Measurements from ENCODE around the gene KRTAP10-7. TPM values are rescaled to one million over a fixed set of nuclear protein-coding genes. Genes with fewer than 3 reads are reported as not detected.
"Not testable (repeated sequence)": the region's sequence is repeated elsewhere in the genome, so short reads cannot be mapped to it uniquely, and the experiment has no call there.

Gene KRTAP10-7
- total RNA-seq, 1 donor from 2014 or later, result not detected

DNA sequence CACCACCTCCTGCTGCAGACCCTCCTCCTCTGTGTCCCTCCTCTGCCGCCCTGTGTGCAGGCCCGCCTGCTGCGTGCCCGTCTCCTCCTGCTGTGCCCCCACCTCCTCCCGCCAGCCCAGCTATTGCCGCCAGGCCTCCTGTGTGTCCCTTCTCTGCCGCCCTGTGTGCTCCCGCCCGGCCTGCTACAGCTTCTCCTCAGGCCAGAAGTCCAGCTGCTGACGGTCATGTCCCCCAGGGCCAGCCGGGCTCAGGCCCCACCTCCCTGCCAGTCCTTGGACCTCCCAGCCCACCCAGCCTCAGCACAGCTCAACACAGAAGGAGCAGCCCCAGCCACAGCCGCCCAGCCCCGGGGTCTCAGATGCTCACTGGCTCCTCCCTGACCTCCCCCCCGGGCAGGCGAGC, 27.4 kb downstream of the KRTAP10-7 start:
- peaks cover 0 to 16% (median 2%) of the 10 kb centered on the region in 3 donors for H3K9me3 ChIP-seq (ENCODE audit: control insufficient read depth in 3 of 3, low read length in 3 of 3)
- not testable (repeated sequence) for H3K4me1 ChIP-seq (ENCODE audit: control insufficient read depth in 3 of 3, insufficient read depth in 3 of 3, low read length in 3 of 3); H3K27ac ChIP-seq (ENCODE audit: low read depth, low read length)

DNA sequence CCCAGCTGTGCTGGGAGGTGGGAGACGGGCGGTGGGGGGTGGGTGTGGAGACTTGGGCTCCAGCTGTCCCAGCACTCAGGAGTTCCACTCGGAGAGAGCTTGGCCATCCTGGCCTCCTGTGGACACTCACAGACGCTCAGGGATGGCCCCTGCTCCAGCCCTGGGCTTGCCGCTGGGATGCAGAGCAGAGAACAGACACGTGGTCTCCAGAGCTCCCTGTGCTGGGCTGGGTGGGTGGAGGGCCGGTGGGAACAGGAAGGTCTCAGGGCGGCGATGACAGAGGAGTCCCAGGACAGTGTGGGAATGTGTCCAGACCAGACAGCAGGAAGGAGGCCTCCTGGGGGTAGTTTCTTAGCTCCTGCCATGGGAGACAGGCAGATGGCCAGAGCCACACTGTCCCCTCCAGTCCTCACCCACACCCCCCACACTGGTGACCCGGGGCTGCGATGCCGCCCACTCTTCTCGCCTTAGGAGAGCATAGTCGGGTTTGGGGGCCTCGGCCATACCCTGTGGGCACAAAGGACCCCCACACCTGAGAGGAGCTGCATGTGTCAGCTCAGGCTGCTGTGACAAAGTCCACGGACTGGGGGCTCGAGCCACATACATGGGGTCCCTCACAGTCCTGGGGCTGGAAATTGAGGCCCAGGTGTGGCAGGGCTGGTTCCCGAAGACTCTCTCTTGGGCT, 28.5 kb downstream of the KRTAP10-7 start:
- Histone ChIP-seq H3K27me3 (ENCODE audit: control insufficient read depth in 3 of 3, insufficient read depth in 3 of 3, low read length in 3 of 3) (peaks cover 8 to 31% (median 23%) of the 10 kb centered on the region in 3 donors), H3K9me3 (ENCODE audit: control insufficient read depth in 3 of 3, low read length in 3 of 3) (peaks cover 0 to 13% (median 2%) of the 10 kb centered on the region in 3 donors), H3K4me3 (ENCODE audit: low read length in 3 of 3) (no peak overlapping the region), H3K27ac (ENCODE audit: low read depth, low read length) (no peak overlapping the region), H3K36me3 (ENCODE audit: control insufficient read depth in 3 of 3, insufficient read depth in 3 of 3, low read length in 3 of 3) (no peaks in the 10 kb centered on the region), H3K9ac (ENCODE audit: low read depth in 1 of 3, low read length in 3 of 3) (no peak overlapping the region), H3K4me1 (ENCODE audit: control insufficient read depth in 3 of 3, insufficient read depth in 3 of 3, low read length in 3 of 3) (no peaks in the 10 kb centered on the region)

More for the DNA sequence above, 27.4 kb downstream of the KRTAP10-7 start:
- H3K36me3 ChIP-seq (ENCODE audit: control insufficient read depth in 3 of 3, insufficient read depth in 3 of 3, low read length in 3 of 3); H3K4me3 ChIP-seq (ENCODE audit: low read length in 3 of 3); H3K9ac ChIP-seq (ENCODE audit: low read depth in 1 of 3, low read length in 3 of 3): not testable (repeated sequence)
- peaks cover 8 to 31% (median 23%) of the 10 kb centered on the region in 3 donors for H3K27me3 ChIP-seq (ENCODE audit: control insufficient read depth in 3 of 3, insufficient read depth in 3 of 3, low read length in 3 of 3)

DNA sequence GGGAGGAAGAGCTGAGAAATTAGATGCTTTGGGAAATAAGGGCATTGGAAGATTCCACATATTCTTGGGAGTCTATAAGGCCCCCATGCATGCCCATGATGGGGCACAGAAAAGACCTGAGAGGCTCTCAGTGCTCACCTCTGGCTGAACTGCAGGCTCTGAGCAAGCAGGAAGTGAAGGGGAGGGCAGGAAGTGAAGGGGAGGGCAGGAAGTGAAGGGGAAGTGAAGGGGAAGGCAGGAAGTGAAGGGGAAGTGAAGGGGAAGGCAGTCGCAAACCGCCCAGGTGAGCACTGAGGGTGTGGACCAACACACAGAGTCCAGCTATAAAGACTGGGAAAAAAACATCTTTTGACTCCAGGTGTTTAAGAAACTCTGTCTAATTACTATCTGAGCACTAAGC, 30.0 kb downstream of the KRTAP10-7 start:
- Histone ChIP-seq H3K27me3 (ENCODE audit: control insufficient read depth in 3 of 3, insufficient read depth in 3 of 3, low read length in 3 of 3) (peaks cover 8 to 31% (median 25%) of the 10 kb centered on the region in 3 donors), H3K4me1 (ENCODE audit: control insufficient read depth in 3 of 3, insufficient read depth in 3 of 3, low read length in 3 of 3) (no peaks in the 10 kb centered on the region), H3K4me3 (ENCODE audit: low read length in 3 of 3) (no peak overlapping the region), H3K9ac (ENCODE audit: low read depth in 1 of 3, low read length in 3 of 3) (no peak overlapping the region), H3K36me3 (ENCODE audit: control insufficient read depth in 3 of 3, insufficient read depth in 3 of 3, low read length in 3 of 3) (no peaks in the 10 kb centered on the region), H3K9me3 (ENCODE audit: control insufficient read depth in 3 of 3, low read length in 3 of 3) (peaks cover 0 to 9% (median 2%) of the 10 kb centered on the region in 3 donors), H3K27ac (ENCODE audit: low read depth, low read length) (no peak overlapping the region)

DNA sequence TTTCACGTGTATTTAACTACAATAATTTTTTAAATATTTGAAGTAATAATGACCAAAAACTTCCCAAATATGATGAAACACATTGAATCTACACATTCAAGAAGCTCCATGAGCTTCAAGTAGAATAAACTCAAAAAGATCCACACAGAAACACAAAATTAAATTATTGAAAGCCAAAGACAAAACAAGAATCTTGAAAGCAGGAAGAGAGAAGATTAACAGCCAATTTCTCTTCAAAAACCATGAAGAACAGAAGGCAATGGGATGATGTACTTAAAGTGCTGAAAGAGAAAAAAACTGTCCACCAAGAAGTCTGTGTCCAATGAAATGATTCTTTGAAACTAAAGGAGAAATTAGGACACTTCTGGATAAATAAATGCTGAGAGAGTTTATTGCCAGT, 31.7 kb downstream of the KRTAP10-7 start:
- no peak overlapping the region for H3K4me3 ChIP-seq (ENCODE audit: low read length in 3 of 3)
- H3K27me3 ChIP-seq (ENCODE audit: control insufficient read depth in 3 of 3, insufficient read depth in 3 of 3, low read length in 3 of 3), result peaks cover 11 to 32% (median 27%) of the 10 kb centered on the region in 3 donors
- H3K36me3 ChIP-seq (ENCODE audit: control insufficient read depth in 3 of 3, insufficient read depth in 3 of 3, low read length in 3 of 3), result no peaks in the 10 kb centered on the region
- H3K9me3 ChIP-seq (ENCODE audit: control insufficient read depth in 3 of 3, low read length in 3 of 3), result peaks cover 0 to 9% (median 2%) of the 10 kb centered on the region in 3 donors
- H3K4me1 ChIP-seq (ENCODE audit: control insufficient read depth in 3 of 3, insufficient read depth in 3 of 3, low read length in 3 of 3), result no peaks in the 10 kb centered on the region
- H3K9ac ChIP-seq (ENCODE audit: low read depth in 1 of 3, low read length in 3 of 3), result no peak overlapping the region
- H3K27ac ChIP-seq (ENCODE audit: low read depth, low read length), result no peak overlapping the region

DNA sequence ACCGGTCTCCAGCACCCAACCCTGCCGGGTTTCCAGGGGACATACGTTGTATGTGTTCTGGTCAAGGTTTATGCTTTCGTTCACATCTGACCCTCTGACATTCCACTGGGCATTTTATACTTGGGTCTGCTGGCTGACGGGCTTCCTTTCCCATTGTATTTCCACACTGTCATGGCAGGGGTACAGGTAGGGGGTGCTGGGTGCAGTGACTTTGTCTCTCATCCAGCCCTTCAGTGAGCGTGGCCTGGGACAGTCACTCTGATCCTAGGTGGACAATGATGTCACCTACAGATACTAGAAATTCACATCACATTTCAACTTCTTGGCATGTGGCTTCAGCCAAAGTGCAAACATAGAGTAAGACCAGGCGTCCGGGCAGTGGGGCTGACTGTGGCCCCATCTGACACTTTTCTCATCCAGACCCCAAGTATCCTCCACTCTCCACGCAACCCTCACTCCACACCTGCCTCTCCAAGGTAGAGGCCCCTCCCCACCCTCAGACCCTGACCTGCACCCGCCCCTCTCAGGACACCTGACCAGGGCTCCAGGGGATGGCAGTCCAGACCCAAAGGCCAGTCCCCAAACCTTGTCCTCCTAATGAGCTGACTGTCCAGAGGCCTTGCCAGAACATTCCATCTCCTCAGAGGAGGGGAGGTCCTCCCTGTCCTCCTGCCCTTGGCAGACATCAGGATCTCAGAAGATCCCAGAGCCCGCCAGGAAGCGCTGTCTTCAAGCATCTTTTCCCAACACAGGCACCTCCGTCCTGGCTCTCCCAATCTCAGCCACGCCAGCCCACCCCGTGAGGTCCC, 36.0 kb downstream of the KRTAP10-7 start:
- H3K36me3 ChIP-seq (ENCODE audit: control insufficient read depth in 3 of 3, insufficient read depth in 3 of 3, low read length in 3 of 3), result no peaks in the 10 kb centered on the region
- no peaks in the 10 kb centered on the region for H3K4me1 ChIP-seq (ENCODE audit: control insufficient read depth in 3 of 3, insufficient read depth in 3 of 3, low read length in 3 of 3)
- H3K9ac ChIP-seq (ENCODE audit: low read depth in 1 of 3, low read length in 3 of 3), result no peak overlapping the region
- peaks cover 13 to 36% (median 30%) of the 10 kb centered on the region in 3 donors for H3K27me3 ChIP-seq (ENCODE audit: control insufficient read depth in 3 of 3, insufficient read depth in 3 of 3, low read length in 3 of 3)
- H3K9me3 ChIP-seq (ENCODE audit: control insufficient read depth in 3 of 3, low read length in 3 of 3), result peaks cover 2 to 9% (median 2%) of the 10 kb centered on the region in 3 donors
- H3K27ac ChIP-seq (ENCODE audit: low read depth, low read length), result no peak overlapping the region
- no peak overlapping the region for H3K4me3 ChIP-seq (ENCODE audit: low read length in 3 of 3)

DNA sequence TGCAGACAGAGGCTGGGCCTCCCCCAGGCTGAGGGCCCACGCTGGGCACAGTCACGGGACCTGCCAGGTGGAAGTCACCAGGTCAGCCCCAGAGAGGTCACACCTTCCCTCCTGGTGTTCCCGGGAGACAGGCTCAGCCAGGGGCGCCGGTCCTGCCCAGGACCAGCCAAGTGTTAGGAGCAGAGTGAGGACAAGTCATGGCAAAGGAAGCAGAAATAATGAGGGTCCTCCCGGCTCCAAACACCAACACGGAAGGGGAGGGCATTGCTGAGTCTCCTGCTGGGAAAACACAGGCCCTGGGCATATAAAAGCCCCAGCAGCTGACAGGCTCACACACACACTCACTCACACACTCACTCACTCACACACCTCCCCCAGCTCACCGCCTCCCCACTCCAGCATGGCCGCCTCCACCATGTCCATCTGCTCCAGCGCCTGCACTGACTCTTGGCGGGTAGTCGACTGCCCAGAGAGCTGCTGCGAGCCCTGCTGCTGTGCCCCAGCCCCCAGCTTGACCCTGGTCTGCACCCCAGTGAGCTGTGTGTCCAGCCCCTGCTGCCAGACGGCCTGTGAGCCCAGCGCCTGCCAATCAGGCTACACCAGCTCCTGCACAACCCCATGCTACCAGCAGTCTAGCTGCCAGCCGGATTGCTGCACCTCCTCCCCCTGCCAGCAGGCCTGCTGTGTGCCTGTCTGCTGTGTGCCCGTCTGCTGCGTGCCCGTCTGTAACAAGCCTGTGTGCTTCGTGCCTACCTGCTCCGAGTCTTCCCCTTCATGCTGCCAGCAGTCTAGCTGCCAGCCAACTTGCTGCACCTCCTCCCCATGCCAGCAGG, 36.8 kb downstream of the KRTAP10-7 start, which contains the start of gene KRTAP10-10:
Gene KRTAP10-10, plus strand, starts transcription at position 339 of the 833 bp plus-strand sequence. Its CDS starts 62 bp downstream, at position 401.
- H3K9ac ChIP-seq (ENCODE audit: low read depth in 1 of 3, low read length in 3 of 3), result no peak within 1 kb of the TSS
- H3K27me3 ChIP-seq (ENCODE audit: control insufficient read depth in 3 of 3, insufficient read depth in 3 of 3, low read length in 3 of 3), result peaks cover 13 to 36% (median 30%) of the 10 kb centered on the region in 3 donors
- H3K36me3 ChIP-seq (ENCODE audit: control insufficient read depth in 3 of 3, insufficient read depth in 3 of 3, low read length in 3 of 3), result no peaks in the 10 kb centered on the region
- H3K9me3 ChIP-seq (ENCODE audit: control insufficient read depth in 3 of 3, low read length in 3 of 3), result peaks cover 0 to 7% (median 2%) of the 10 kb centered on the region in 3 donors
- no peak within 1 kb of the TSS for H3K27ac ChIP-seq (ENCODE audit: low read depth, low read length)
- H3K4me1 ChIP-seq (ENCODE audit: control insufficient read depth in 3 of 3, insufficient read depth in 3 of 3, low read length in 3 of 3), result no peaks in the 10 kb centered on the region
- H3K4me3 ChIP-seq (ENCODE audit: low read length in 3 of 3), result no peak within 1 kb of the TSS

DNA sequence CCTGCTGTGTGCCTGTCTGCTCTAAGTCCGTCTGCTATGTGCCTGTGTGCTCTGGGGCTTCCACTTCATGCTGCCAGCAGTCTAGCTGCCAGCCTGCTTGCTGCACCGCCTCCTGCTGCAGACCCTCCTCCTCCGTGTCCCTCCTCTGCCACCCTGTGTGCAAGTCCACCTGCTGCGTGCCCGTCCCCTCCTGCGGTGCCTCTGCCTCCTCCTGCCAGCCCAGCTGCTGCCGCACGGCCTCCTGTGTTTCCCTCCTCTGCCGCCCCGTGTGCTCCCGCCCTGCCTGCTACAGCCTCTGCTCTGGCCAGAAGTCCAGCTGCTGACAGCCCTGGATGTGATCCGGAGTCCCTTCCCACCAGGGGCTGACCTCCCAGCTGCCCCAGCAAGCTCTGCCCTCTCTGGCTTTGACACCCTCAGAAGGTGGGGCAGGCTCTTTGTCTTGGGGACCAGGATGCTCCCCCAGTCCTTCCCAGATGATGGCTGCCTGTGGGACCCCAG, 37.5 kb downstream of the KRTAP10-7 start:
- H3K4me1 ChIP-seq (ENCODE audit: control insufficient read depth in 3 of 3, insufficient read depth in 3 of 3, low read length in 3 of 3); H3K27ac ChIP-seq (ENCODE audit: low read depth, low read length); H3K36me3 ChIP-seq (ENCODE audit: control insufficient read depth in 3 of 3, insufficient read depth in 3 of 3, low read length in 3 of 3); H3K4me3 ChIP-seq (ENCODE audit: low read length in 3 of 3); H3K9ac ChIP-seq (ENCODE audit: low read depth in 1 of 3, low read length in 3 of 3); H3K9me3 ChIP-seq (ENCODE audit: control insufficient read depth in 3 of 3, low read length in 3 of 3): not testable (repeated sequence)
- H3K27me3 ChIP-seq (ENCODE audit: control insufficient read depth in 3 of 3, insufficient read depth in 3 of 3, low read length in 3 of 3), result peaks cover 13 to 36% (median 30%) of the 10 kb centered on the region in 3 donors

DNA sequence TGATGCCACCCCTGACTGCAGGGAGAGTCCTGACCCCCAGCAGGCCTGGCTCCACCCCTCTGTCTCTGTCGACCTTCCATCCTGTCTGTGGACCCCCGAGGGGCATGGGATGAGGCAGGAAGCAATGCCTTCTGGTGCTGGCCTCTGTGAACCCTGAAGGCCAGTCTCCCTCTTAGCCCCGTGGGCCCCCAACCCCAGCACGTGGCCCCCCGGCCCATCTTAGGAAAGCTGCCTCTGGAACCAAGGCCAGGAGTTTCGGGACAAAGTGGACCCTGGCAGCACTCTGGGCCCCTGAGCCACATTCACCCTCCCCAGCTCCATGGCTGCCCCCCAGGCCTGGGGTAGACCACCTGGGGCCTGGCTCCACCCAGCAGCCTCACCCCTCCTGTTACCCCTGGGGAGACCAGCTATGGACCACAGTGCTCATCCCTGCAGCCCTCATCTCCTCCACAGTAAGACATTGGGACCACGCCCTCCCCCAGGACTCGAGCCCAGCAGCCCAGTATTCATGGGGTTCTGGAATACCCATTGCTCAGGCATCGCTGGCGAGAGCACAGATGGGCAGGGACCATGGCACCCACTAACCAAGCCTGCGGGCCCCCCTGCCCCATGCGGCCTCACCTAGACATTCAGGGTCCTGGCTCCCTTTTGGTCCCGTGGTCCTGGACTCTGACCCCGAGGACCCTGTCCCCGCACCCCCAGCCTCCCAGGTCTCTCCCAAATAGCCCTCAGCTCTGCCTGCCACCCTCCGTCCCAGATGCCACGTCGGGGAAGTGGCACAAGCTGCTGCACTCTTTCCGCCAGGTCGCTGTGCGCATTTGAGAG, 38.3 kb downstream of the KRTAP10-7 start:
- not testable (repeated sequence) for H3K9ac ChIP-seq (ENCODE audit: low read depth in 1 of 3, low read length in 3 of 3); H3K4me1 ChIP-seq (ENCODE audit: control insufficient read depth in 3 of 3, insufficient read depth in 3 of 3, low read length in 3 of 3); H3K27ac ChIP-seq (ENCODE audit: low read depth, low read length); H3K4me3 ChIP-seq (ENCODE audit: low read length in 3 of 3); H3K9me3 ChIP-seq (ENCODE audit: control insufficient read depth in 3 of 3, low read length in 3 of 3); H3K36me3 ChIP-seq (ENCODE audit: control insufficient read depth in 3 of 3, insufficient read depth in 3 of 3, low read length in 3 of 3)
- H3K27me3 ChIP-seq (ENCODE audit: control insufficient read depth in 3 of 3, insufficient read depth in 3 of 3, low read length in 3 of 3), result peaks cover 13 to 36% (median 30%) of the 10 kb centered on the region in 3 donors

DNA sequence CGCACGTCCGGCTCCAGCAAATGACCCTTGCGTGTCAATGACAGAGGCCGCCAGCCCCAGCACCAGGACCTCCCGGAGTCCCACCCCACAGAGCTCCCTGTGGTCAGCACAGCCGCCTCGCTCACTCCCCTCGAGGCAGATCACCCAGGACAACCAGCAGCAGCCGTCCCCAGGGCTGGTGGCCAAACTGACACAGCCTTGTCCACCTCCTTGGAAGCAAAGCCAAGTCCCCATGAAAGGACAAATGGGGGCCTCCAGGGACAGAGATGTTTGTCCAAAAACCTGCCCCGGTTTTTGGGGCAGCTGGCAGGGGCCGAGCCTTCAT, 38.9 kb downstream of the KRTAP10-7 start:
- no peak overlapping the region for H3K9ac ChIP-seq (ENCODE audit: low read depth in 1 of 3, low read length in 3 of 3)
- H3K36me3 ChIP-seq (ENCODE audit: control insufficient read depth in 3 of 3, insufficient read depth in 3 of 3, low read length in 3 of 3), result no peaks in the 10 kb centered on the region
- H3K4me1 ChIP-seq (ENCODE audit: control insufficient read depth in 3 of 3, insufficient read depth in 3 of 3, low read length in 3 of 3), result no peaks in the 10 kb centered on the region
- H3K27ac ChIP-seq (ENCODE audit: low read depth, low read length), result no peak overlapping the region
- H3K9me3 ChIP-seq (ENCODE audit: control insufficient read depth in 3 of 3, low read length in 3 of 3), result peaks cover 0 to 7% (median 6%) of the 10 kb centered on the region in 3 donors
- peaks cover 13 to 36% (median 33%) of the 10 kb centered on the region in 3 donors for H3K27me3 ChIP-seq (ENCODE audit: control insufficient read depth in 3 of 3, insufficient read depth in 3 of 3, low read length in 3 of 3)
- H3K4me3 ChIP-seq (ENCODE audit: low read length in 3 of 3), result no peak overlapping the region

Measured in skeletal muscle tissue (tissue), 4 donors.